Measurements from ENCODE around the gene ZNF789. TPM values are rescaled to one million over a fixed set of nuclear protein-coding genes. Genes with fewer than 3 reads are reported as not detected.
A peak's percentile ranks its signal among the peaks of the same experiment; 100 is the strongest.

ZNF789 gene
- total and polyA plus RNA-seq, 9 of the 15 experiments (the other 6 are each of a cell fraction or from before 2014, with no cell fraction given) = 6.1 to 57.0 (median 24.8) TPM

DNA sequence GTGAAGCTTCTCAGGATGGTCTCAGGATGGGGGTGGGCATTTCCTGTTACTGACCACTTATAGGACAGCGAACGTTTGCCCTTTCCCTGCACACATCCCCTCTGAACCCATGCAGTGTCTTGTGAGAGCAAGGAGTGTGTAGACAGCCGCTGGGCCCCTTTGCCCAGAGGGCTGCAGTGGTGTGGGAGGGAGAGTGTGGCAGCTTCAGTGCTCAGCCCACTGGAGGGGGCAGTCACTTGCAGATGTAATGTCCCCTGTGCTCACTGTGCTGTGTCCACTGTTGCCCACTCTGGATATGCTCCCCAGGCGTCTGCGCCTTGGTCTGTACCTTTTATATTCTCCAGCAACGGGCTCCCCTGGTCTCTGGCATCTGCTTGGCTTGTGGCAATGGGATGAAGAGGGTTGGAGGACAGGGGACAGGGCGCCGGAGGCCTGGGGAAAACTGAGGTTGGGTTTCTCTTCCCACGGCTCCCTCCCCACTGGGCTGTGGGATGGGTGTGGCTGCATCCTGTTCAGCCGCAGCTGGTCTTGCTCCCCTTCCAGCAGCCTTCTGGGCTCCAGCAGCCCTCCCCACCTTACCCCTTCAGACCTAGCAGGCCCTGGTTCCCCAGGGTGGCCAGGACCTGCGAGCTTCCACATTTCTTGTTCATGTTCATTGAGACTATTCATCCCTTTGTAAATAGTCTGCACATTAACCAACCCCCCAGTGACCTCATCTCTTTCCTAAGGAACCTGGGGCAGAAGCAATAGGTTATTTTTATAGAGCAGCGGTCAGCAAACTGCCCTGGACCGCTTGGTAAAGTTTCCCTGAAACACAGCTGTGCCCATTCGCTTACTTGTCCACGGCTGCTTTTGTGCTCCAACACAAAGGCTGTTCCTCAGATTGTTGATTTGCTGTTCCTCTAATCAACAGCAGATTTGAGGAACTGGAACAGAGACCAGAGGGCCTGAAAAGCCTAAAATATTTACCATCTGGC lies 6.1 kb downstream of the ZNF789 start:
- Histone ChIP-seq H3K27me3 (ENCODE audit: control insufficient read depth in 2 of 2, insufficient read depth in 2 of 2, low read length in 2 of 2) (no peaks in the 10 kb centered on the region), H3K36me3 (ENCODE audit: control insufficient read depth, insufficient read depth, low read length) (peaks cover 82% of the 10 kb centered on the region), H3K79me2 (ENCODE audit: control insufficient read depth, insufficient read depth, low read length) (peaks cover 65% of the 10 kb centered on the region), H3K9me1 (ENCODE audit: control insufficient read depth, insufficient read depth, low read length) (peaks cover 2% of the 10 kb centered on the region), H3K9ac (ENCODE audit: insufficient read depth in 1 of 2, low read depth in 2 of 2, low read length in 2 of 2) (peak overlapping the region in 1 of 2 experiments; percentile 77; a peak in 2 of 4 replicates), H3K4me1 (replicated peaks in 1 of 2; ENCODE audit: control insufficient read depth in 2 of 2, insufficient read depth in 2 of 2, low read length in 2 of 2) (peaks cover 9 to 13% of the 10 kb centered on the region in 2 experiments; a peak in 4 of 5 replicates), H3K4me2 (ENCODE audit: insufficient read depth, low read length) (no peak overlapping the region), H3K4me3 (no peak overlapping the region), H3K9me3 (replicated peaks; ENCODE audit: control insufficient read depth, insufficient read depth, low read depth, low read length) (no peaks in the 10 kb centered on the region), H2AFZ (ENCODE audit: low read depth, low read length) (no peak overlapping the region), H3K27ac (ENCODE audit: extremely low read depth, low read depth, low read length) (peak overlapping the region; percentile 32; the same call in 1 of the 3 replicates), H4K20me1 (replicated peaks; ENCODE audit: control insufficient read depth, insufficient read depth, low read length) (peaks cover 4% of the 10 kb centered on the region; the same call in 1 of the 2 replicates)
- WGBS (ENCODE audit: insufficient coverage, low coverage, missing lambda C conversion rate) = 82% methylated on average over 15 of the region's 15 CpGs
- intact Hi-C loops (cut with micrococcal nuclease) = loop anchor here (10.0 kb wide), 1 partner anchor 76 kb away; the partner anchor contains the start of genes FAM200A and ZNF655
- in situ Hi-C loops (cut with MboI) = no loop called here
- FAIRE-seq (no peak), ATAC-seq (peak; percentile 45), DNase-seq (ENCODE audit: extremely low read depth in 1 of 4, low spot score in 3 of 4) (peak in 1 of 4 experiments; percentile 20)
- ChIA-PET CTCF (ENCODE audit: low intra/inter-chr PET ratio) (no interaction called here), POLR2A (interaction anchor here (0.6 to 1.9 kb wide), 6 partner anchors 8 to 1284 kb away, joined by 3 to 8 read pairs (median 4); no protein-coding TSS in a partner anchor)
- BruUV-seq (replicated peaks) = no TSS peak
- TF ChIP-seq RBFOX2 (IDR thresholded peaks at IDR 0.05; ENCODE audit: low read depth, low read length) (peak; percentile 51; the same call in 1 of the 2 replicates), POLR2G (IDR thresholded peaks at IDR 0.05; ENCODE audit: low read depth, low read length) (peak; percentile 54; the same call in 1 of the 2 replicates), CREB1 (IDR thresholded peaks at IDR 0.05) (0 out of 2 replicates have a peak, but pooled peaks have one; percentile 17), CREB1 (CRISPR knock-in tag; IDR thresholded peaks at IDR 0.05) (no peak), BCOR (IDR thresholded peaks at IDR 0.05) (no peak)

Data from K562 (cell line).